GM12878 (cell line): ENCODE results near the gene ZNF182.

Experiments used
- RFX5 ChIP-seq: IDR thresholded peaks from 2 replicates; pipeline ENCODE4 v1.6.1; 2011; ENCODE audit warnings: low read depth, low read length, improper control_type of control experiment
- TF ChIP-seq, protein P1 (sequence below), 3 experiments: IDR thresholded peaks in 2 of 3; conservative IDR thresholded peaks in 1 of 3; 2 replicates each; pipeline ENCODE4 v1.5.1; 2011; ENCODE audit warnings: low read depth in 3 of 3, low read length in 3 of 3, mild to moderate bottlenecking in 3 of 3, control low read depth in 2 of 3, moderate library complexity in 2 of 3, inconsistent platforms in 1 of 3, mixed read lengths in 1 of 3; ENCODE audit not compliant: control insufficient read depth in 2 of 3, insufficient read depth in 1 of 3; ENCODE audit errors: extremely low read depth in 1 of 3

DNA sequence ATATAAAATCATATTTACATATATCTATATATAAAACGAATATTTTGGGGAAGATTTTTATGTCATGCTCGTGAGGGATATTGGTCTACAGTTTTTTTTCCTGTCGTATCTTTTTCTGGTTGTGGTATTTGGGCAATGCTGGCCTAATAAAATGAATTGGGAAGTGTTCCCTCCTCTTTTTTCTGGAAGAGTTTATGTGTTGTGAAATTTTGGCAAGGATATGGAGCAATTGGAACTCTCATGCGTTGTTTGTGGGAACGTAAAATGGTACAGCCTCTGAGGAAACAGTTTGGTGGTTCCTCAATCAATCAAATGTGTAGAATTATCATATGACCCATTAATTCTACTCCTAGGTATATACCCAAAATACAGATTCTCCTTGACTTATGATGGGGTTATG is 69.8 kb downstream of the ZNF182 start:
- TF ChIP-seq, protein P1, sequence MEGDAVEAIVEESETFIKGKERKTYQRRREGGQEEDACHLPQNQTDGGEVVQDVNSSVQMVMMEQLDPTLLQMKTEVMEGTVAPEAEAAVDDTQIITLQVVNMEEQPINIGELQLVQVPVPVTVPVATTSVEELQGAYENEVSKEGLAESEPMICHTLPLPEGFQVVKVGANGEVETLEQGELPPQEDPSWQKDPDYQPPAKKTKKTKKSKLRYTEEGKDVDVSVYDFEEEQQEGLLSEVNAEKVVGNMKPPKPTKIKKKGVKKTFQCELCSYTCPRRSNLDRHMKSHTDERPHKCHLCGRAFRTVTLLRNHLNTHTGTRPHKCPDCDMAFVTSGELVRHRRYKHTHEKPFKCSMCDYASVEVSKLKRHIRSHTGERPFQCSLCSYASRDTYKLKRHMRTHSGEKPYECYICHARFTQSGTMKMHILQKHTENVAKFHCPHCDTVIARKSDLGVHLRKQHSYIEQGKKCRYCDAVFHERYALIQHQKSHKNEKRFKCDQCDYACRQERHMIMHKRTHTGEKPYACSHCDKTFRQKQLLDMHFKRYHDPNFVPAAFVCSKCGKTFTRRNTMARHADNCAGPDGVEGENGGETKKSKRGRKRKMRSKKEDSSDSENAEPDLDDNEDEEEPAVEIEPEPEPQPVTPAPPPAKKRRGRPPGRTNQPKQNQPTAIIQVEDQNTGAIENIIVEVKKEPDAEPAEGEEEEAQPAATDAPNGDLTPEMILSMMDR (IDR thresholded peaks at IDR 0.05 in 2 of 3, conservative IDR thresholded peaks at IDR 0.05 in 1 of 3; ENCODE audit: control insufficient read depth in 2 of 3, extremely low read depth in 1 of 3, insufficient read depth in 1 of 3, low read depth in 3 of 3, low read length in 3 of 3), result no peak
- no peak for TF ChIP-seq RFX5
